ENCODE measurements around the gene PTPN14. TPM values are rescaled to one million over a fixed set of nuclear protein-coding genes. Genes with fewer than 3 reads are reported as not detected.

The PTPN14 gene
- total and polyA plus RNA-seq, 5 donors, result 4.7 to 35.1 (median 17.7) TPM

DNA sequence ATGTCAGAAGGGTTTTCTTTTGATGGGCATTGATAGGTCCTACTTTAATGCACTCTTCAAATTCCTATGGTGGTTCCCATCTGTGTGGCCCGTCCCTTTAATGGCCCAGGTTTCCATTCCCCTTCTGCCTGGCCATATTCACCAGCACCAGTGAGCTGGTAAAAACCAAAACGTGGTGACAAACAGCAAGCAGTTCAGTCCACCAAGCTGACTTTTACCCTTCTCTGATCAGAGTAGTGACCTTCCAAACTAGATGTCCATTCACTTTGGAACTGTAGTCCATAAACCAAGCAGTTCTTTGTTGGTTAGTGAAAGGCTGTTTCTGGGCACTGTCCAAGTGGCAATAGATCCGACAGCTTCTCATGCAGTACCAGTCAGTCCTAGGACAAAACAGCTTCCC is 209.9 kb downstream of the PTPN14 start:
- Histone ChIP-seq H3K9me3 (ENCODE audit: control insufficient read depth, low read length) (no peaks in the 10 kb centered on the region), H3K27ac (ENCODE audit: low read length) (no peak overlapping the region), H3K27me3 (ENCODE audit: control insufficient read depth, insufficient read depth) (no peaks in the 10 kb centered on the region), H3K4me3 (ENCODE audit: low read length) (no peak overlapping the region), H3K4me1 (ENCODE audit: control insufficient read depth, insufficient read depth, low read length) (peaks cover 3% of the 10 kb centered on the region)
- DNase-seq (no peak), ATAC-seq (no peak)
- WGBS, result 79% methylated on average over 3 of the region's 3 CpGs
- intact Hi-C loops (cut with DNase I), result no loop called here

DNA sequence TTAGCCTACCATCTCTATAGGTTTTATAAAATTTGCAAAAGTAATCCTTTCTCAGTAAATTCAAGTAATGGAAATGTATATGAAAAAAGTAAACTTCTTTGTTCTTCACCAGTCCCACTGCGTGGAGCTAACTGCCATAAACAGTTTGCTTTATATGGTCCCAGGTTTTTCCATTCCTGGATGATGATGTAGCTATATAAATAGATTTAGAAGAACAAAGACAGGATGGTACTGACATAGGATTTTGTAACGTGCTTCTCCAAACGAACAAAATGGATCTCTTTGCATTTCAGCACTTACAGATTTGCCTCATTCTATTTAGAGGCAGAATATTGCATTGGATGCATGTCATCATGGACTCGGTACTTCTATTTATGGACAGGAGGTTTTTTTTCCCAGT is 213.2 kb downstream of the PTPN14 start:
- Histone ChIP-seq H3K27me3 (ENCODE audit: control insufficient read depth, insufficient read depth) (no peaks in the 10 kb centered on the region), H3K4me3 (ENCODE audit: low read length) (no peak overlapping the region), H3K27ac (ENCODE audit: low read length) (no peak overlapping the region), H3K4me1 (ENCODE audit: control insufficient read depth, insufficient read depth, low read length) (peaks cover 3% of the 10 kb centered on the region), H3K9me3 (ENCODE audit: control insufficient read depth, low read length) (no peaks in the 10 kb centered on the region)
- 43% methylated on average over 4 of the region's 4 CpGs for WGBS
- ATAC-seq (no peak), DNase-seq (no peak)
- intact Hi-C loops (cut with DNase I), result loop anchor here in 1 of 4 donors (10.0 kb wide), 1 partner anchor 247 kb away; no protein-coding TSS in a partner anchor

DNA sequence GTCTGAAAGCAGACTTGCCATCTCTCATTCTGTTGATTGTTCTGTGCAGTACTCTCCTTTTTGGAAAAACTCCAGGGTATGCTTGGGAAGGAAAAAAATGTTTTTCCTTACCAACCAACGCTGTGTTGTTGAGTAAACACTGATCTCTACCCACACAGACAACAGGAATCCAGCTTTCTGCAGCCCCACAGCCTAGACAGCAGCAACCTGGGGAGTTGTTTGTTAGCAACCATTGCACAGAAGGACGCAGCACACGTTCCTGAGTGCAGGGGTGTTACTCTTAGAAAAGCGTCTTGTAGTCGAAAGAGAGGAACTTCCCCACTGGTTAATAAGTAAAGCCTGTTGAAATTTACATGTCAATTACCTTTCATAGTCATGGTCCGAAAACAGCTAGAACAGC is 213.9 kb downstream of the PTPN14 start:
- intact Hi-C loops (cut with DNase I), result loop anchor here in 1 of 4 donors (10.0 kb wide), 1 partner anchor 247 kb away; no protein-coding TSS in a partner anchor
- ATAC-seq, result peak; percentile 38 to 75
- DNase-seq, result no peak
- WGBS, result 35% methylated on average over 6 of the region's 6 CpGs
- H3K27ac ChIP-seq (ENCODE audit: low read length), result no peak overlapping the region
- H3K4me3 ChIP-seq (ENCODE audit: low read length), result no peak overlapping the region
- H3K27me3 ChIP-seq (ENCODE audit: control insufficient read depth, insufficient read depth), result no peaks in the 10 kb centered on the region
- H3K9me3 ChIP-seq (ENCODE audit: control insufficient read depth, low read length), result no peaks in the 10 kb centered on the region
- H3K4me1 ChIP-seq (ENCODE audit: control insufficient read depth, insufficient read depth, low read length), result peaks cover 3% of the 10 kb centered on the region

DNA sequence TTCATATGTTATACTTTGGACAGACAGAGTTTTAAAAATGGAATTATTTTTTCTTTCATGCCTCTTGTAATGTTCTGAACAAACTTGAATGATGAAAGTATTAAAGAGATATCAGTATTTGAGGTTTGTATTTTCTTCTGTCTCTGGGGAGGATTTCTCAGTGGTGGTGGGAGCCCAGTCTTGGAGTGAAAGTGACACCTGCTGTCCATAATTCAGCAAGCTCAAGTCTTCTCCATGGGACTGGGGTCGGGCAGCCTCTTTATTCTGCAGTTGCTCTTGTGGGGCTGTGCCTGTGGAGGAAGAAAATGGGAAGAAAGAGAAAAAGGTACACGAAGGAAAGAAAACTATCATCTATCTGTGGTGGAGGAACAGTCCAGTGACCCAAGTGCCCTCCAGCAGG is 214.4 kb downstream of the PTPN14 start:
- Histone ChIP-seq H3K27ac (ENCODE audit: low read length) (no peak overlapping the region), H3K4me1 (ENCODE audit: control insufficient read depth, insufficient read depth, low read length) (peaks cover 3% of the 10 kb centered on the region), H3K27me3 (ENCODE audit: control insufficient read depth, insufficient read depth) (no peaks in the 10 kb centered on the region), H3K9me3 (ENCODE audit: control insufficient read depth, low read length) (no peaks in the 10 kb centered on the region), H3K4me3 (ENCODE audit: low read length) (no peak overlapping the region)
- DNase-seq (no peak), ATAC-seq (no peak)
- 47% methylated on average over 2 of the region's 2 CpGs for WGBS
- intact Hi-C loops (cut with DNase I), result loop anchor here in 1 of 4 donors (10.0 kb wide), 1 partner anchor 248 kb away; no protein-coding TSS in a partner anchor

DNA sequence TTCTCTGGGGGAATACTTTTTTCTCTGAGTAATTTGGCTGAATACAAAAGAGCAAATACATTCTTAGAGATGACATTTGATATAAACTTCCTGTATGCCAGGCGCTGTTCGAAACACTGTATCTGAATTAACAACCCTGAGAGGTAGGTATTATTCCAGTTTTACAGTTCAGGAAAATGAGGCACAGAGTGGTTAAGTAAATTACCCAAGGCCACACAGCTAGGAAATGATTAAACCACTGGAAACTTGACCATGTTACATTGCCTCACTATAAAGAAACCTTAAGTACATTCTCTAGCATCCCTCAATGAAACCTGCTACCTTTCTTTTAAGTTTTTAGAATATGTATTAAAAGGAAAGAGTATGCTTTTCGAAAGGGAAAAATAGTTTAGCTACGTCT is 215.8 kb downstream of the PTPN14 start:
- DNase-seq (no peak), ATAC-seq (no peak)
- no peaks in the 10 kb centered on the region for H3K27me3 ChIP-seq (ENCODE audit: control insufficient read depth, insufficient read depth)
- H3K4me1 ChIP-seq (ENCODE audit: control insufficient read depth, insufficient read depth, low read length), result peaks cover 5% of the 10 kb centered on the region
- no peak overlapping the region for H3K27ac ChIP-seq (ENCODE audit: low read length)
- intact Hi-C loops (cut with DNase I), result loop anchor here in 1 of 4 donors (10.0 kb wide), 1 partner anchor 249 kb away; no protein-coding TSS in a partner anchor
- no peak overlapping the region for H3K4me3 ChIP-seq (ENCODE audit: low read length)
- no peaks in the 10 kb centered on the region for H3K9me3 ChIP-seq (ENCODE audit: control insufficient read depth, low read length)
- WGBS, result 95% methylated on average over 4 of the region's 4 CpGs

DNA sequence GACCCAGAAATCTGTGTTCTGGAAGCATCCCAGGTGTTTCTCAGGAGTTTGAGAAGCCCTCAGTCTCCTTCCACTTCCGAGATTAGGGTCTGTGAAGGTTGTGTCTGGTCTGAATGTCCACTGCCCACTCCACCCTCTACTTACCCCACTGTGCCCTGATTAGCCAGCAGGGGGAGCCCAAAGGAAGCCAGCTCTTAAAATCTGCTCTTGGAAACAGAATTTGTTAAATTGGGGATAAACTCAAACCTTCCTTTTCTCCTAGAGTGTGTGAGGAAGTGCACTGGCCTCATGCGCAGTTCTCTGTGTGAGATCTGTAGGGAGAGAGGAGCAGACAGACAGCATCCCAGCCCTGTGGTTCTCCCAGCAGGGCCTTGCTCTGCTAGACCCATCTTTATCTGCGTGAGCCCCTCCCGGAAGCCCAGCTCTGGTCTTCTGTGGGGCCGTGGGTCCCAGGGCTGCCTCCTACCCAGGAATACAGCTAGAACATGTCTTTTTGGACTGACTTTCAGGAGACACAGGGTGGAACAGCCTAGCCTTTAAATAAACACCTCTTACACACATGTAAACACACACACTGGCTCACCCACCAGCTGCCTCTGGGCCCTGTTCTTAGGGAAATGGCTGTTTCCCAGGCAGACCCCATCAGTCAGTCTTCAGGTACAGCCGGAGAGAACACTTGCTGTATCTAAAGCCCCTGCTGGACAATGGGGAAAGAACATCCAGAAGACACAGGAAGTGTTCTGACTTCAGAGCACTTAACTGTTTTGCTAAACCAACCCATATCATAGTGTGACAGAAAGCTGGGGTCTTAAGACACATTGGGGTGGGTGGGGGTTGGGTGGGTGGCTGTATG is 218.2 kb downstream of the PTPN14 start:
- Histone ChIP-seq H3K4me3 (ENCODE audit: low read length) (no peak overlapping the region), H3K27me3 (ENCODE audit: control insufficient read depth, insufficient read depth) (no peaks in the 10 kb centered on the region), H3K9me3 (ENCODE audit: control insufficient read depth, low read length) (no peaks in the 10 kb centered on the region), H3K27ac (ENCODE audit: low read length) (no peak overlapping the region), H3K4me1 (ENCODE audit: control insufficient read depth, insufficient read depth, low read length) (peaks cover 5% of the 10 kb centered on the region)
- 62% methylated on average over 6 of the region's 6 CpGs for WGBS
- ATAC-seq, result peak; percentile 30 to 42
- intact Hi-C loops (cut with DNase I), result loop anchor here (5.0 to 10.0 kb wide), 2 partner anchors 252 to 254 kb away; no protein-coding TSS in a partner anchor
- DNase-seq, result peak; percentile 61 to 85 (median 77)

DNA sequence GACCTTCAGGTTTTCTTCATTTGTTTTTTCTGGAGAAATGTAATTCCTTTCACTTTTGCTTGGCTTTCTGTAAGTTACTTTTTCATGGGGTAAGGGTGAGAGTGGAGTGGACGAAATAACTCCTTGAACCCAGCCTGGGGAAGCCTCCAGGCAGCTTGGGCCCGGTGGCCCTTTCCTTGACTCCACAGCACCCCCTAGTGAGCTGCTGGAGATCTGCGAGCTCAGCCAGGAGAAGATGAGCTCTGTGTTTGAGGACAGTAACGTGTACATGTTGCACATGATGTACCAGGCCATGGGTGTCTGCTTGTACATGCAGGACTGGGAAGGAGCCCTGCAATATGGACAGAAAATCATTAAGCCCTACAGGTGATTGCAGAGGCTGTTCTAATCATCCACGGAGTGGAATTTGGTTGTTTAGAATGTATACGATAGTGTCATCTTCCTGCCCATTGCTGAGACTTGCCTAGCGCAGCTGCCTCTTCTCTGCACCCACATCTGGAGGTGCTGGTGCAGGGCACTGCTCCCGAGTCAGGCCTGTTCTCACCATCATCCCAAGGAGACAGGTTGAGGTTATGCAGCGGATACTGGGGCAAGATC is 219.5 kb downstream of the PTPN14 start:
- H3K27ac ChIP-seq (ENCODE audit: low read length), result no peak overlapping the region
- H3K4me3 ChIP-seq (ENCODE audit: low read length), result no peak overlapping the region
- peaks cover 2% of the 10 kb centered on the region for H3K4me1 ChIP-seq (ENCODE audit: control insufficient read depth, insufficient read depth, low read length)
- H3K9me3 ChIP-seq (ENCODE audit: control insufficient read depth, low read length), result no peaks in the 10 kb centered on the region
- no peak for ATAC-seq
- intact Hi-C loops (cut with DNase I), result loop anchor here (5.0 to 10.0 kb wide), 2 partner anchors 253 to 255 kb away; no protein-coding TSS in a partner anchor
- no peaks in the 10 kb centered on the region for H3K27me3 ChIP-seq (ENCODE audit: control insufficient read depth, insufficient read depth)
- 78% methylated on average over 9 of the region's 9 CpGs for WGBS
- peak in 1 of 3 donors; percentile 65 for DNase-seq

DNA sequence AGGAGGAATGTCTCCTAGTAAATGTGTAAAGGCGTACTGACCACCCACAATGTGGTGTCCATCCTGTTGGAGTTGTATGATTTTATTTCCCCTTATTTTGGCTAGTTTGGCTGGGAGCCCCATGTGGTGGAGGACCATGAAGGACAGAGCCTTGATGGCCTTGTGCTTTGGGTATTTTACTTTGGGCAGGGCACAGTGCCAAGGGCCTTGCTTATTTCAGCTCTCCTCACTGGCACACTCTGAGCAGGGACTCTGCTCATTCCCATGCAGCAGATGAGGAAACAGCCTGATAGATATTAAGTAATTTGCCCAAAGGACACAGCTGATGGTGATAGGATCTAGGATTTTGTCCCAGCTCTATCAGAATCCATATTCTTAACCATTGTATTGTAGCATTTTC is 220.2 kb downstream of the PTPN14 start:
- DNase-seq, result peak in 1 of 3 donors; percentile 29
- no peaks in the 10 kb centered on the region for H3K9me3 ChIP-seq (ENCODE audit: control insufficient read depth, low read length)
- intact Hi-C loops (cut with DNase I), result loop anchor here (5.0 to 10.0 kb wide), 2 partner anchors 254 to 256 kb away; no protein-coding TSS in a partner anchor
- WGBS, result 70% methylated on average over 1 of the region's 1 CpG
- peaks cover 2% of the 10 kb centered on the region for H3K4me1 ChIP-seq (ENCODE audit: control insufficient read depth, insufficient read depth, low read length)
- ATAC-seq, result peak in 1 of 2 donors; percentile 4
- no peaks in the 10 kb centered on the region for H3K27me3 ChIP-seq (ENCODE audit: control insufficient read depth, insufficient read depth)
- H3K27ac ChIP-seq (ENCODE audit: low read length), result no peak overlapping the region
- no peak overlapping the region for H3K4me3 ChIP-seq (ENCODE audit: low read length)

DNA sequence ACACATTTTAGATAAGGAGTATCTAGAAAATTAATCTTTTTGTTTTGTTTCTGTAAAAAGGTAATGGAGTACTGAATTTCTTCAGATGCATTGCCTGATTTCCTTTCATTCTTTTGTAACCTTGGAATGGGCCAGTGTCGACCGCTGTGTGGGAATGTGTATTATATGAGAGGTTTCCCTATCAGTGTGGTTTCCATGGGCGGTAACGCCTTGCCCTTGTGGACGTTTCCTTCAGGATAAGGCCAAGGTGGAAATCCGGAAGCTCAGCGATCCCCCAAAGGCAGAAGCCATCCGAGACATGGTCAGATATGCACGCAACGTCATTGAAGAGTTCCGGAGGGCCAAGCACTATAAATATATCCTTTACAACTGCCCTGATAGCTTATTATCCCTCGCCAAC is 220.7 kb downstream of the PTPN14 start:
- intact Hi-C loops (cut with DNase I), result loop anchor here (5.0 to 10.0 kb wide), 2 partner anchors 254 to 257 kb away; no protein-coding TSS in a partner anchor
- Histone ChIP-seq H3K4me3 (ENCODE audit: low read length) (no peak overlapping the region), H3K4me1 (ENCODE audit: control insufficient read depth, insufficient read depth, low read length) (peaks cover 2% of the 10 kb centered on the region), H3K27ac (ENCODE audit: low read length) (no peak overlapping the region), H3K27me3 (ENCODE audit: control insufficient read depth, insufficient read depth) (no peaks in the 10 kb centered on the region), H3K9me3 (ENCODE audit: control insufficient read depth, low read length) (no peaks in the 10 kb centered on the region)
- DNase-seq (peak in 2 of 3 donors; percentile 58 to 66), ATAC-seq (peak; percentile 49 to 80)
- WGBS, result 73% methylated on average over 12 of the region's 12 CpGs

DNA sequence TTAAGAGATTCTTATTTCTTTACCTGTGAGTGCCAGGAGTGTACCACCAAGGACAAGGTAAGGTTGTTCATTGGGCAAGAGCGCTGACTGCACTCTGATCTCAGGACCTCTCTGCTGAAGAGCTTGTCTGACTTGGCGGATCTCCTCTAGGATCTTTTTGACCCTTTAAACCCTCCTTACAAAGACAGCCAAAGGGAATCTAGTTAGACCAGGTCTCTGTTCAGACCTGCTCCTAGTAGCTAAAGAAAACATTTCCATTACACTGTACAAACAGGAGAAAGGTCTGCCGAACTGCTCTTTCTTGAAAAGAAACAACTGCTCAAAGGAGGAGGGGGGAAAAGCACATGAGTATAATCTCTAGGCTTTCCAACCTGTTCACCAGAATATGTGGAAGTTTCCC is 221.2 kb downstream of the PTPN14 start:
- ATAC-seq (no peak), DNase-seq (no peak)
- H3K4me3 ChIP-seq (ENCODE audit: low read length), result no peak overlapping the region
- intact Hi-C loops (cut with DNase I), result loop anchor here (5.0 to 10.0 kb wide), 2 partner anchors 255 to 257 kb away; no protein-coding TSS in a partner anchor
- peaks cover 2% of the 10 kb centered on the region for H3K4me1 ChIP-seq (ENCODE audit: control insufficient read depth, insufficient read depth, low read length)
- no peak overlapping the region for H3K27ac ChIP-seq (ENCODE audit: low read length)
- 84% methylated on average over 3 of the region's 3 CpGs for WGBS
- H3K9me3 ChIP-seq (ENCODE audit: control insufficient read depth, low read length), result no peaks in the 10 kb centered on the region
- H3K27me3 ChIP-seq (ENCODE audit: control insufficient read depth, insufficient read depth), result no peaks in the 10 kb centered on the region
